Measurements from ENCODE around the gene FBXL12. TPM values are rescaled to one million over a fixed set of nuclear protein-coding genes. Genes with fewer than 3 reads are reported as not detected.

The FBXL12 gene
- total RNA-seq, 2 donors from 2014 or later, result 16.1 to 25.4 TPM

DNA sequence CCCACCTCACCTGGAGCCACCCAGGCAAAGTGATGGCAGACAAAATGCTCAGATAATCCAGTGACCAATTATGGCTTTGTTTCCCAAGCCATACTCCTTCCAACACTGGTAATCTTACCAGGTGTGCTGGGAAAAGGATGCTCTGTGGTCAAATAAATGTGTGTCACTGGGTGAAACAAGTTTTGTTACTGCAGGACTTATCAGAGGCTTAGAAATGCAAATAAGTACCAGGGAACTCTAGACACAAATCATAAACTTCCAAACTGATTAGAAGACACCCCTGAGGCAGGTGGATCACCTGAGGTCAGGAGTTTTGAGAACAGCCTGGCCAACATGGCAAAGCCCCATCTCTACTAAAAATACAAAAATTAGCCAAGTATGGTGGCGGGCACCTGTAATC lies 42.6 kb upstream of the FBXL12 start:
- Histone ChIP-seq H3K4me1 (no peaks in the 10 kb centered on the region), H3K27ac (no peak overlapping the region), H3K4me3 (no peak overlapping the region), H3K36me3 (replicated peaks in 1 of 2; ENCODE audit: insufficient read depth in 1 of 2, low read depth in 2 of 2) (no peaks in the 10 kb centered on the region), H3K9me3 (no peaks in the 10 kb centered on the region), H3K27me3 (no peaks in the 10 kb centered on the region)
- ATAC-seq, result no peak
- intact Hi-C loops (cut with DNase I), result no loop called here
- TF ChIP-seq POLR2A (IDR thresholded peaks at IDR 0.05), result no peak
- TF ChIP-seq, protein P1, sequence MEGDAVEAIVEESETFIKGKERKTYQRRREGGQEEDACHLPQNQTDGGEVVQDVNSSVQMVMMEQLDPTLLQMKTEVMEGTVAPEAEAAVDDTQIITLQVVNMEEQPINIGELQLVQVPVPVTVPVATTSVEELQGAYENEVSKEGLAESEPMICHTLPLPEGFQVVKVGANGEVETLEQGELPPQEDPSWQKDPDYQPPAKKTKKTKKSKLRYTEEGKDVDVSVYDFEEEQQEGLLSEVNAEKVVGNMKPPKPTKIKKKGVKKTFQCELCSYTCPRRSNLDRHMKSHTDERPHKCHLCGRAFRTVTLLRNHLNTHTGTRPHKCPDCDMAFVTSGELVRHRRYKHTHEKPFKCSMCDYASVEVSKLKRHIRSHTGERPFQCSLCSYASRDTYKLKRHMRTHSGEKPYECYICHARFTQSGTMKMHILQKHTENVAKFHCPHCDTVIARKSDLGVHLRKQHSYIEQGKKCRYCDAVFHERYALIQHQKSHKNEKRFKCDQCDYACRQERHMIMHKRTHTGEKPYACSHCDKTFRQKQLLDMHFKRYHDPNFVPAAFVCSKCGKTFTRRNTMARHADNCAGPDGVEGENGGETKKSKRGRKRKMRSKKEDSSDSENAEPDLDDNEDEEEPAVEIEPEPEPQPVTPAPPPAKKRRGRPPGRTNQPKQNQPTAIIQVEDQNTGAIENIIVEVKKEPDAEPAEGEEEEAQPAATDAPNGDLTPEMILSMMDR (IDR thresholded peaks at IDR 0.05), result no peak
- WGBS, 2 donors, result 100% methylated on average over 1 of the region's 1 CpG
- DNase-seq, result no peak

DNA sequence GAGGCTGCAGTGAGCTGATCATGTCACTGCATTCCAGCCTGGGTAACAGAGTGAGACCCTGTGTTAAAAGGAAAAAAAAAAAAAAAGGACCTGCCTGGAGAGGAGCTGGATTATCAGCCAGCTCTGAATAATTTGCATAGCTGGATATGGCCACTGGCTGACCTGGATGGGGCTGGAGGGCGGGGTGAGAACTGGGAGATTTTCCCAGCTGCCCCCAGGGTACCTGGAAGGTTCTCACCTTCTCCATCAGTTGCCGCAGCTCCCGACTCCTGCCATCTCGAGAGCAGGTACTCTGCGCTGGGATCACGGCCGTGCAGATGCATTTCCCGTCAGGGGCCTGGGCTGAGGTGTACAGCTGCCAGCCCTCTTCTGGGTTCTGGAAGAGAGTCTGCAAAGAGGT lies 41.5 kb upstream of the FBXL12 start:
- DNase-seq, result no peak
- no peaks in the 10 kb centered on the region for H3K4me1 ChIP-seq
- TF ChIP-seq POLR2A (IDR thresholded peaks at IDR 0.05), result no peak
- TF ChIP-seq, protein P1 (IDR thresholded peaks at IDR 0.05), result no peak
- H3K9me3 ChIP-seq, result no peaks in the 10 kb centered on the region
- no peak for ATAC-seq
- no peak overlapping the region for H3K4me3 ChIP-seq
- no peak overlapping the region for H3K27ac ChIP-seq
- H3K36me3 ChIP-seq (replicated peaks in 1 of 2; ENCODE audit: insufficient read depth in 1 of 2, low read depth in 2 of 2), result no peaks in the 10 kb centered on the region
- H3K27me3 ChIP-seq, result no peaks in the 10 kb centered on the region
- intact Hi-C loops (cut with DNase I), result no loop called here
- WGBS, 2 donors, result 84 to 89% methylated on average over 8 of the region's 8 CpGs

DNA sequence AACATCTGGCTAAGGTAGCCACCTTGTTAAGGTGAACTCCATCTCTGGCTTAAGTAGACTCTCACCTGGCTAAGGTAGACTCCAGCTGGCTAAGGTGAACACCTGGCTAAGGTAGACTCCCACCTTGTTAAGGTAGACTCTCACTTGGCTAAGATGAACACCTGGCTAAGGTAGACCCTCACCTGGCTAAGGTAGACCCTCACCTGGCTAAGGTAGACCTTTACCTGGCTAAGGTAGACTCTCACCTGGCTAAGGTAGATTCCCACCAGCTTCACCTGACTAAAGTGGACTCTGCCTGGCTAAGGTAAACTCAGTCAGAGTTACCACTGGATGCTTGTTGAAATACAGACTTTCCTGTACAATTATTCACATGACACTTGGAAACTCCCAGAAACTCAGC lies 39.9 kb upstream of the FBXL12 start:
- intact Hi-C loops (cut with DNase I), result no loop called here

DNA sequence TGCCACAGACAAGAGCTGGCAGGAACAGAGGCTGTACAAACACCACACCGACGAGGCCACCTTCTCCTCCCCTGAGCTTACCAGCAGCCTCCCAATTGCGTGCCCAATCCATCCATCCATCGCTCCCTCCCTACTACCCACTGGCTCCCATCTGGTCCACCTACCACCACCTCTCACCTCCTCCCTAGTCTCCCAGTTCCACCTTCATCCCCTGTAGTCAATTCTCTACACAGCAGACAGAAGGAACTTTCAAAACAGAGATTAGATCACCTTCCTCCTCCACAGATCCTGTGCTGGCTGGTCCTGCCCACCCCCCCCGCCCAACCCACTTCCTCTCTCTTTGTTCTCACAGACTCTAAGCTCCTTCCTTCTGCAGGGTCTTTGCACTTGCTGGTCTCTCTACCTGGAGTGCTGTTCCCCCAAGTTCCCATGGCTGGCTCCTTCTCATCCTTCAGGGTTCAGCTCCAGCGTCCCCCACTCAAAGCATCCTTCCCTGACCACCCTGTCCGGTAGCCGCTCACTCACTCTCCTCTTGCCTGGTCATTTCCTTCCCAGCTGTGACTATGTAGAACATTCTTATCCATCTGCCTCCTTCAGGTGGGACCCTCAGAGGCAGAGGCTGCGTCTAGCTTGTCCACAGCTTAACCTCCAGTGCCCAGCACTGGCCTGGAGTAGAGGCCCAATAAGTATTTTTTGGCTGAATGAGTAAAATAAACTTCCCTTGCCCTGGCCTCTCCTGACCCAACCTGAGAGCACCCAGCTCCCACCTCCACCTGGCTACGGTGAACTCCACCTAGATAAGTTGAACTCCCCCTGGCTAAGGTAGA lies 39.3 kb upstream of the FBXL12 start:
- Histone ChIP-seq H3K4me3 (no peak overlapping the region), H3K4me1 (no peaks in the 10 kb centered on the region), H3K36me3 (replicated peaks in 1 of 2; ENCODE audit: insufficient read depth in 1 of 2, low read depth in 2 of 2) (no peaks in the 10 kb centered on the region), H3K27me3 (no peaks in the 10 kb centered on the region), H3K9me3 (no peaks in the 10 kb centered on the region), H3K27ac (no peak overlapping the region)
- ATAC-seq (no peak), DNase-seq (no peak)
- TF ChIP-seq, protein P1 (IDR thresholded peaks at IDR 0.05), result no peak
- TF ChIP-seq POLR2A (IDR thresholded peaks at IDR 0.05), result no peak
- 76 to 88% methylated on average over 9 to 10 of the region's 10 CpGs for WGBS, 2 donors
- intact Hi-C loops (cut with DNase I), result no loop called here

More for the DNA sequence above, 39.9 kb upstream of the FBXL12 start:
- no peak for TF ChIP-seq POLR2A (IDR thresholded peaks at IDR 0.05)
- TF ChIP-seq, protein P1 (IDR thresholded peaks at IDR 0.05), result no peak
- ATAC-seq, result no peak
- Histone ChIP-seq H3K4me3 (no peak overlapping the region), H3K4me1 (no peaks in the 10 kb centered on the region), H3K36me3 (replicated peaks in 1 of 2; ENCODE audit: insufficient read depth in 1 of 2, low read depth in 2 of 2) (no peaks in the 10 kb centered on the region), H3K27ac (no peak overlapping the region), H3K9me3 (no peaks in the 10 kb centered on the region), H3K27me3 (no peaks in the 10 kb centered on the region)
- DNase-seq, result no peak

Measured in body of pancreas (tissue), 4 donors.